HG03520 (cell line): Measurements from ENCODE around the gene FRK.
A peak's percentile ranks its signal among the peaks of the same experiment; 100 is the strongest.
"Not testable (repeated sequence)": the region's sequence is repeated elsewhere in the genome, so short reads cannot be mapped to it uniquely, and the experiment has no call there.

Source experiments
- ATAC-seq: cut with Tn5 transposase; IDR thresholded peaks from one replicate; pipeline ENCODE4 v1.9.1; 2021; ENCODE audit warnings: mild to moderate bottlenecking, moderate library complexity; ENCODE audit not compliant: unreplicated experiment

The FRK gene, protein sequence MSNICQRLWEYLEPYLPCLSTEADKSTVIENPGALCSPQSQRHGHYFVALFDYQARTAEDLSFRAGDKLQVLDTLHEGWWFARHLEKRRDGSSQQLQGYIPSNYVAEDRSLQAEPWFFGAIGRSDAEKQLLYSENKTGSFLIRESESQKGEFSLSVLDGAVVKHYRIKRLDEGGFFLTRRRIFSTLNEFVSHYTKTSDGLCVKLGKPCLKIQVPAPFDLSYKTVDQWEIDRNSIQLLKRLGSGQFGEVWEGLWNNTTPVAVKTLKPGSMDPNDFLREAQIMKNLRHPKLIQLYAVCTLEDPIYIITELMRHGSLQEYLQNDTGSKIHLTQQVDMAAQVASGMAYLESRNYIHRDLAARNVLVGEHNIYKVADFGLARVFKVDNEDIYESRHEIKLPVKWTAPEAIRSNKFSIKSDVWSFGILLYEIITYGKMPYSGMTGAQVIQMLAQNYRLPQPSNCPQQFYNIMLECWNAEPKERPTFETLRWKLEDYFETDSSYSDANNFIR

DNA sequence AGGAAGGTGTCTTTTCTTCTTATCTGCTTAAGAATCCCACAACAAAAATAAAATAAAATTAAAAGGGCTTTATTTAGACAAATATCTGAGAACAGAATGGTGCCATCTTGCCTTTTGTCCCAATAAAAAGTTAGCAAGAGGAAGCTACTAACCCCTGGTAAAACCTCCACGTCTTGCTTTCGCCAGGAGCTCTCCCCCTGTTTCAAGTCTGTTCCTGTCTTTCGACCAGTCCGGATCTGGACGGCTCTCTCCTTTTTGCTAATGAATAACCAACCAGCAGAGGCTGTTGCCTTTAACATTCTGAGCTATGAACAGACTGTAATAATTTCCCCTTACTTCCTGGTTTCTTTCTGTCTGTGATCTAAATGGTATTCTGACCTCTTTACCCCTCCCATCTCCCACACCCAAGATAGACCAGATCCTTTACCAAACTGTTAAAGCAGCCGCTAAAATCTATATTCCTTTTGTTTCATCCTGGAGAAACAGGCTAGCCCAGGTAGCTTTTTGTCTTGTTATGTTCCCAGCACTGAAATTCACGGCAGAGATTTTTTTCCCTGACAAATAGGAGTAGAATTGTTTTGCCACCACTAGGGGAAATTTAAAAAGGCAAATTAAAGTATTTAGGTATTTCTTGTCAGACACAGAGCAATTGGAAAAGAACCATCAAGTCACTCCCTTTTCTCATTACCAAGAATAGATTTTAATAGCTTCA, at the start of gene FRK:
Gene FRK, minus strand, starts transcription at position 320 of the 712 bp plus-strand sequence. CDS start 580 bp downstream, outside the sequence.
- no peak for ATAC-seq

DNA sequence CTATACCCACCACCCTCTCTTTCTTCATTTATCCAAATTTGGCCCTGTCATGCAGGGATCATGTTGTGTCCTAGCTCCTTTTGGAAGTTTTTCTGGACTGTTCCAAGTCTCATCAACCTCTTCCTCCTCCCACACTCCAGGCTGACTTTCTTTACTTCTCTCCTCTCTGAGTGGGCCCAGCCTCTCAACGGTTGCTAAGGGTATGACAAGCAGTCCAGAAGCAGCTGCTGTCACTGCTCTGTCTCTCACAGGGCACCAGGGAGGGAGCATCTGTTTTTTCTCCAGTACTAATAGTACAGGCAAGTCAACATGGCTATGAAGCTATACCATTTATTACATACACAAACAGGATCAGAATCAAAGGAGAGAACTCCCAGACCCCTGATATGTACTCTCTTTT, 48.1 kb upstream of the FRK start:
- ATAC-seq = no peak

DNA sequence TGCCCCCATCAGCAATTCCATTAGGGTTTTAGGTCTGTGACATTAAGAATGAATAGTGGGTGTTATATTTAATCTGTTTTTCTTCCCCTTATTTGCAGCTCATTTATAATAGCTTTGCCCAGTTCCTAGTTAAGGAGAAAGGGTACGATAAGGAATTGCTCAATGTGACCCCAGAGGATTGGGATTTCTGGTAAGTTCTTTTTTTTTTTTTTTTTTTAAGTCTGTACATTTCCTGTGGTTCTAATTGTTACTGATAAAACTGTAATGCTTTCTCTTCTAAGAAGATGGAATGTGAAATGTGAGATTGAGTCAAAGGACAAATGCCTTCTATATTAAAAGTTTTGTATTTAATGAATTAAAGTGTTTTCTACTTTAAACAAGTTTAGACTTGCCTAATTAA, 45.5 kb upstream of the FRK start:
- ATAC-seq = no peak

DNA sequence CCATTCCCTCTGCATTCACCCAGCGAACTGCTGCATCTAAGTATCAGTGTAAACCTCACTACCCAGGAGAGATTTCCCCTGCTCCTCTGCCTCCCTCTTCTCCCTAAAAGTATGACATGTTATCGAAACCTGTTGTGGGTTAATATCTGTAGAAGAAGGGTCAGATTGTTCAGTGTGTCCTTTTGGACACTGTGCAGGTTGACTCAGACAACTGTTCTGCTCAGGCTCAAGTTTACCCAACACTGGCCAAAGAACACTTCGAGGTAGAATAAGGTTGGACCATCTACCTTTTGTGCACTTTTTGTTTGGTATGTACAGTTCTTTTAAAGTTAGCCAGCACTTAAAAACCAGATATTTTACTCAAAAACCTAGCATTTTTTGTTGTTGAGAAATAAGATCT, 44.6 kb upstream of the FRK start:
- ATAC-seq = no peak

DNA sequence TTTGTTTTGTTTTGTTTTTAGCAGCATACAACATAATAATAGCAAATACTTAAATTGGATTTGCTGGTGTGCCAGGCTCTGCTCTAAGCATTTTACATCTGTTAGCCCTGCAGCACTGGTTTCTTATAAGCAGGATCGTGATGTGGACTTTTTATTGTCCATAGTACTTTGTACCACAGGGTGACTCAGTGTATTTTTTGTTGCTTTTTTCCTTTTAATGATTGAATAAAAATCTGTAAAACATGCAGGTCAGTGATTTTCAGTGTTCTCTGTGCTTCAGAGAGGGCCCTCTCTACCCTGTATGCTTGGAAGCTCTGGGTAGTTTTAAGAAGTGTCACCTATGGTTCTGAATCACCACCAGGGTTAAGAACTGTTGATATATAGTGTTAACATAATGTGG, 43.9 kb upstream of the FRK start:
- no peak for ATAC-seq

DNA sequence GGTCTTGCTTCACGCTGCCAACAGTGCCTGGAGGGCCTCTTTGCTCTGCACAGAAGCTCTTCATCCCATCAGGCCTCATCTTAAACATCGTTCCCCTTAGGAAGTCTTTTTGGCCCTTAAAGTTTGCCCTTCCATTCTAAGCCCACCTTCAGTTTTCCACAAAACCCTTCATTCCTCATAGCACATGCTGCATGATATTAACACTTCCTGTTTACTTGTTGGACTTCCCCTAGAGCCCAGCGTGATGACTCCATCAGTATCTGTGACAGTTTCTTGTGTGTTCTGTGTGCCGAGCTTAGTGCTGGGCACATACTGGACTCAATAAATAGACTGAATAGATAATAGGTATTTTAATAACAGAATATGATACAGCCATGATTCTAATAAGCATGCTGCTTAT, 42.2 kb upstream of the FRK start:
- ATAC-seq = no peak

DNA sequence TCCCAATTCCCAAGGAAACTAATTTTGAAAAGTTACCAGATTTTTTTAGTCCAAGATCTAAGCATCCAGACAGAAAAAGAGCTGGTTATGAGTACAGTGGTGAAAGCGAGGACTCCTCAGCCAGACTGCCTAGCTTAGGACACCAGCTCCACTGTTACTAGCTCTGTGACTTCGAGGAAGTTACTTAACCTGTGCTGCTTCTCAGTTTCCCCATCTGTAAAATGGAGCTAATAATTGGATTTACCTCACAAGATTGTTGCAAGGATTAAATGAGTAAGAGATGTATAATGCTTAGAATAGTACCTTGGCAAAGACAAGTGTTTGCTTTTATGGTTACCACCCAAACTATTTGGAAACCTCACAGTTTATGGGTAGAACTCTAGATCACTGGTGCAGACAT, 41.1 kb upstream of the FRK start:
- ATAC-seq = no peak

DNA sequence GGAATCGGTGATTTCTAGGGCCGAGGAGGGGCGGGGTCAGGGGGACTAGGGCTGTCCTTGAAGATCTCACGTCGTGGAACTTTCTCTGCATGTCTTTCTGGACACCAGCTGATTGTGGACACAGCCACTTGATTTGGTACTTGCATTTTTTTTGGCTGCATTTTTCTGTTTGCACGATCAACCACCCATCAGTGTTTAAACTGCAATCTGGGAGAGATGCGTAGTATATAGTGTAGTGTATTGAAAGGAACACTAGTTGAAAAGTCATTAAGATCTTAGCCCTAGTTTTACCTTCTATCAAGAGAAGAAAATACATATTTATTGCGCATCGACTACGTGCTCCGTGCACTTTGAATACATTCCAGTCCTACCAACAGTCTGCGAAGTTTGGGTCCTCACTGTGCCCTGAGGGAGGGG, 40.6 kb upstream of the FRK start:
- ATAC-seq = no peak

DNA sequence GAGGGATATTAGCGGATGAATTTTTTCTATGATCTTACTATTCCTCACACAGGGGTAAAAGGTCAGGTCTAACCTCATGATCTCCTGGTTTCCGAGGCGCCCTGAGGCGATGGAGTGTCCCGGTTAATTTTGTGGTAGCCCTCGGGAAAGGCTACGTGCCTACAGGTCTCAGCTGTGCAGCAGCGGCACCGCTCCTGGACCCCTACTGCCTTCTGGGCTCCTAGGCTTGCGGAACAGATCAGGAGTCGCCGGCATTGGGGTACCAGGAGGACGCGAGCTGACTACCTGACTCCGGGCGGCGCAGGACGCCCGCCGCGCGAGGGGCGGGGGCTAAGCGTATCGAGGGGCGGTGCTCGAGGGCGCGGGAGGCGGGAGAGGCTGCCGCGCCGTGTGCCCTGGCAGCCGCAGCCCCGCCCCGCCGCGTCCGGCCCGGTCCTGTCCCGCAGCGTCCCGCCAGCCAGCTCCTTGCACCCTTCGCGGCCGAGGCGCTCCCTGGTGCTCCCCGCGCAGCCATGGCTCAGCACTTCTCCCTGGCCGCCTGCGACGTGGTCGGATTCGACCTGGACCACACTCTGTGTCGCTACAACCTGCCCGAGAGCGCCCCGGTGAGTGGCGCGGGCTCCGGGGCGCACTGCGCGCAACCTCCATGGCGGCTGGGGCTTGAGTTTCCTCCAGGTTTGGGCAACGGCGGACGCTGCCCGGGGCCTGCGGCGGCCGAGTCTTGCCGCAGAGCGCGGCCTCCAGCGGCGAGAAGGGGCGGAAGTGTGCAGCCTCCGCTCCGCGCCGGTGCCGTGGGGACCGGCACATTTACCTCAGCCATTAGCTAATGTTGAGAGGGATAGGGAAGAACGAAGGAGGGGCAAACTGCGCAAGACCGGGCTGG, 40.0 kb upstream of the FRK start, which contains the start of gene NT5DC1:
Gene NT5DC1, plus strand, starts transcription at position 435 of the 883 bp plus-strand sequence. Its CDS starts 78 bp downstream, at position 513.
- ATAC-seq = peak; percentile 84

DNA sequence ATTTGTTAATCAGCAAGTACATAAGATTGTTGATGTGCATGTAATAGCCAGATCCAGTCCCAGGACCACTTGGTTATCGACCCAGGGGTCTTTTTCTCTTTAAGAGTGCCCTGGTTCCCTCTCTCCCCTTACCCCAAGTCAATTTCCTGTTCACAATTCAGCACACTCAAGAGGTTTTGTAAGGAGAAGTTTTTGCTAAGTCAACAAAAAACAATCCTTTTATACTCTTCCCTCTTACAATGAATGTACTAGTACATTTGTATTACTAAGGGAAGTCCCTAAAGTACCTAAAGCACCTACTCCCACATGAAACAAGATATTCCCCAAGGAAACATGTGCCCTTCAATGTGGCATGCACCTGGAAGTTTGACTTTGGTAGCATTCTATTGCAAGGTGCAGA, 38.3 kb upstream of the FRK start:
- no peak for ATAC-seq

DNA sequence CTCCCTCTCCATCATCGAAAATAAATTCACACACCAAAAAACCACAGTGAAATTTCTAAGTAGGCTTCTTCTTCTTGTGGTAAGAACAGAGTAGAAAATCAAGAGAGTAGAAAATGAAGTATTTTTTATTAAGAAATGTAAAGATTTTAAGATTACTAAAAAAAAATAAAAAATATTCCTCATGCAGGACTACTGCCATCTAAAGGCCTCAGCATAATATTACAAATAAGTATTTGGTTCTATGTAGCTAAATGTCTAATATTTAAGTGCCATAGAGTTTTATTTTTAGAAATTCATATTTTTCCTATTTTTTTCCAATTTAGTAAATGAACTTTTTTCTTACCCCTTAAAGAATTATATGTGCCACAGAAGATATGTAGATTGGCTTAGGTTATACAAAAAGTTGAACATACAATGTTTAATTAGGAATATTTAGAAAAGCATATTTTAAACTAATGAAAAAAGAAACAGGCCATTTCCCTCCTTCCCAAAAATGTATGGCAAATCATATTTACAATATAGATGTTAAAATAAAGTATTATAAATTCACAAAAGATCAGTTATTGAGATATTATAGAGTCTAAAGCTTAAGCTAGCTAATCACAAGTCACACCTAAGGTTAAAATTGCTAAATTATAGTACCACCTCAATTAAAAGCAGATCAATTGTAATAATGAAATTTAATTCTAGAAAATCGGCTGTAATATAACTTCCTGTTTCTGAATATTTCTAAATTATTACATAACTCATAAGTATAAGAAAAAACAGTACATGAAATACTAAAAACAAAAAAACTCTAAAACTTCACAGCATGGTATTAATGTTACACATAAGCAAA, 36.5 kb upstream of the FRK start:
- ATAC-seq = no peak

DNA sequence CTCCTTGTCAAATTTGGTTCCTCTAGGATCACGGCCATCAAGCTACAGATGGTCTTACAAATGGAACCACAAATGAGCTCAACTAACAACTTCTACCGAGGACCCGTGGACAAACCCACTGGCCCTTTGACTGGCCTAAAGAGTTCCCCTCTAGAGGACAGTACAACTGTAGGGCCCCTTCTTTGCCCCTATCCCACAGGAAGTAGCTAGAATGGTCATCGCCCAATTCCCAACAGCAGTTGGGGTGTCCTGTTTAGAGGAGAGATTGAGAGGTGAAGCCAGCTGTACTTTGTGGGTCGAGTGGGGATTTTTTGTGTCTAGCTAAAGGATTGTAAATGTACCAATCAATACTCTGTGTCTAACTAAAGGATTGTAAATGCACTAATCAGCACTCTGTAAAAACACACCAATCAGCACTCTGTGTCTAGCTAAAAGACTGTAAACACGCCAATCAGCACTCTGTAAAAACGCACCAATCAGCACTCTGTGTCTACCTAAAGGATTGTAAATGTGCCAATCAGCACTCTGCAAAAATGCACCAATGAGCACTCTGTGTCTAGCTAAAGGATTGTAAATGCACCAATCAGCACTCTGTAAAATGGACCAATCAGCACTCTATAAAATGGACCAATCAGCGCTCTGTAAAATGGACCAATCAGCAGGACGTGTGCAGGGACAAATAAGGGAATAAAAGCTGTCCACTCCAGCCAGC, 35.5 kb upstream of the FRK start:
- ATAC-seq = not testable (repeated sequence)

DNA sequence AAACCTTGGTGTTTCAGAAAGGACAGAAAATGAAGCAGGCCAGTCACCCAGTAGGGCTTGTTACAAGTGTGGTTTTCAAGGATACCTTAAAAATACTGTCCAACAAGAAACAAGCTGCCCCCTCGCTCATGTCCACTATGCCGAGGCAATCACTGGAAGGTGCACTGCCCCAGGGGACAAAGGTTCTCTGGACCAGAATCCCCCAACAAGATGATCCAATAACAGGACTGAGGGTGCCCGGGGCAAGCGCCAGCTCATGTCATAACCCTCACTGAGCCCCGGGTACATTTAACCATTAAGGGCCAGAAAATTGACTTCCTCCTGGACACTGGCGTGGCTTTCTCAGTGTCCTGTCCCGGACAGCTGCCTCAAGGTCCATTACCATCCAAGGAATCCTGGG, 33.4 kb upstream of the FRK start:
- no peak for ATAC-seq

DNA sequence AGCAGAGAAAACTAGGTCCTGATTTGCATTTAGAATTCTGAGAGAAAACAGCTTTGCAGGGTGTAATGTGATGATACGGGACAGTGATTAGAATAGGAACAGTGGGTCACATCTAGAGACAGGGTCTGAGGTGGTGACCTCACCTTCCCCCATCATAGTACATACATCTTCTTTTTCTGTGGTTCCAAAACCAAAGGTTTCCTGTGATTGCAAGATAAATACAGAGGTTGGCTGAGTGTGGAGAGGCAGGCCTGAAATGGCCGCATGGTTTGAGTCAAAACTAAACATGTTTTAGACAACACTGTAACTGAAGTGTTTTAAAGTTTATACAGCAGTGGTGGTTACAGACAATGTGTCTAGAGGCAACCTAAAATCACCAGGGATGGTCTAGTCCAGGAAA, 29.6 kb upstream of the FRK start:
- ATAC-seq = peak; percentile 63

DNA sequence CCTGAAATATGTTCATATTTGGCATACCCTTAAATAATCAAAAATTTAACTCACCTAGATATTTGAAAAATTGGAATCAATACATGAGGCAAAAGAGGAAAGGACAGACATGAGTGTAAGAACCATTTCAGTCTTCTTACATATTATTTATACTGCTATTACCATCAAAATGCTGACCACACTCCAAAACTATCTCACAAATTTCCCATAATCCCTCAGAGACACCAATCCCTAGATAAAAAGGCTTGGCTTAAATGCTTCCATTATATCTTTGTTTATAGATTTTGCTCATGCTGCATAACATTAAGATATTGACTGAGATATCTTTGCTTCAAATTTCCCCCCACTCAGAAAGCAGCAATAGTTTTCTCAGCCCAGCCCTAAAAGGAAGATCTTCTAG, 28.3 kb upstream of the FRK start:
- ATAC-seq = no peak

DNA sequence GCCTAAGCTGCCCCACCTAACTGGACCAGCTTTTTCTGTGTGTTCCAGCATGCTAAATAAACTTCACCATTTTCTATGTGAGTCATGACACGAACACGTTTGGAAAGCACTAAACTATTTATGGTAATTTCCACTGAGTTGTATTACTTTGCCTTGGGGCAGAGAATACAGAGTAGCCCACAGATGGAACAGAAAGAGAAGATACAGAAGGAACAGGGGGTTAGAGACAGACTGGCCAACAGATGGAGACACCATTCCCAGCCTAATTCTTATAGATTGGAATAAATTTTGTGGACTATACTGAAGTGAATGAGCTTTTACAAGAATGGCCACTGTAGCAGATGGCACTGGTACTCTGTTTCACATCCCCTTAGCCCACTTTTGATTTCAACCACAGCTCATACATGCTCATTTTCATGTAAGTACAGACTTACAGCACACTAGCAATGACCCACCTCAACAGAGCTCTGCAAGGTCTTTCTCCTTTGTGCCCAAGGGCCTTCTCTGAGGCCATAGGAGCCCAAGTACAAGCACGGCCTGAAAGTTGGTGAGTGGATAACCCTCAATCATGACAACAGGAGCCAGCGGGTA, 26.8 kb upstream of the FRK start:
- peak; percentile 96 for ATAC-seq

DNA sequence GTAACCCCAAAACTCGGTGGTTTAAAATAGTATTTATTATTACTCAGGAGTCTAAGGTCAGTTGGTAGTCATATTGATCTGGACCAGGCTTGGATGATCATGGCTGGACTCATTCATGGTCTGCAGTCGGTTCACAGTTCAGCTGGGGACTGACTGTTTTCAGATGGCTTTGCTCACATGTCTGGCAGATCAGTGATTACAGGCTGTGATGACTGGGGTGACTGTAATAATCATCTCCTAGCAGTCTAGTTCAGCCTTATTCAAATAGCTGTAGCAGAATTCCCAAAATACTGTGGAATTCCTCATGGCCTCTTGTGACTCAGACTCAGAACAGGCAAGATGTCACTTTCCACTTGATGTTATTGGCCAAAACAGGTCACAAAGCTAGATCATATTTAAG, 23.6 kb upstream of the FRK start:
- ATAC-seq = no peak

DNA sequence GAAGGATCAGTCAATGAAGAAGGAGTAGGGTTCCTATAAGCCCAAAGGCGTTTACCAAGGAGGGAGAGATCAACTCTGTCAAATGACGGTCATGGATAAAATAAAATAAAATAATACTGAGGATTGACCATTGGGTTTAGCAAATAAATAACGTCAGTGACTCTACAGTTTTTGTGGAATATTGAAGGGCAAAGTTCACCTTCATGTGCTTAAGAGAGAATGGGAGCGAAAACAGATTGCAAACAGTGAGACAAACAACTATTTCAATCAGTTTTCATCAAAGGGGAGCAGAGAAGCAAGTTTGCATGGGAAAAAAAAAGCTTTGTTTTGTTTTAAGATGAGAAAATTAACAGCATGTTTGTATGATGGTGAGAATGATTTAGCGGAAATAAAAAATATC, 22.4 kb upstream of the FRK start:
- ATAC-seq = no peak

DNA sequence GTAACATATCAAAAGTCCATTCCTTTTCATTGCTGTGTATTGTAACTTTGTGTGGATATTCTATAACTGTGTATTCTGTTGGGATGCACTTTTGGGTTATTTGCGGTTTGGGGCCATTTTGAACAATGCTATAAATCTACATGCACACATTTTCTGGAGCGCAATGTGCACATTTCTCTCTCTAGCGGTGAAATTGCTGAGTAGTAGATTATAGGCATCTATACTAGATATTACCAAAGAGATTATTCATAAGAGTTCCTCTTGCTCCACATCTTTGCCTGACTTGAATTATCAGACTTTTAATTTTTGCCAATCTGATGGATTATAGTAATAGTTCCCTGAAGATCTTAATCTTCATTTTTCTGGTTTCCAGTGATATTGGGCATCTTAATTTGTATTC, 18.3 kb upstream of the FRK start:
- ATAC-seq = no peak
